ENCODE measurements around the gene CXCL11.

DNA sequence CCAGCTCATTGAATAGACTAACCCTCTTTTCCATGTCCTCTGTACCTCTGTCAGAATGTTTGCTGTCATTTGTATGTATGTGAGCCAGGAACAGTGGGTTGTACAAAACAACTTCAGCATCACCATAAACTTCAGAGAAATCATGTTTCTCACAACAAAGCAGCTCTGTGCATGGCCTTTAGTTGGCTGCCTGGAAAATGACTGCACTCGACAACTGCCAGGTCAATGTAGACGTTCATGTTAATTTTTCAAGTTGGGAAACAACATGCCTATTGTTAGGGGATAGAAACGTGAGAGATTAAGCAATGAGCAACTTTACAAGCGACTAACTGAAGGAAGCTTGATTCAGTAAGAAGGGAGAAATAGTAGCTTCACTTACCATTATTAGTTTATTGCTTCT is 17.9 kb upstream of the CXCL11 start:
- no peak for TF ChIP-seq GATA3 (IDR thresholded peaks at IDR 0.05; ENCODE audit: low read depth, low read length)
- no peak for TF ChIP-seq GATA2 (IDR thresholded peaks at IDR 0.05; ENCODE audit: low read depth, low read length)

Measured in SH-SY5Y (cell line).